GM18519 (cell line): ENCODE results near the gene ZNF91.
"Not testable (repeated sequence)": the region's sequence is repeated elsewhere in the genome, so short reads cannot be mapped to it uniquely, and the experiment has no call there.

Experiments used
- ATAC-seq: cut with Tn5 transposase; IDR thresholded peaks from one replicate; pipeline ENCODE4 v1.9.1; 2021; ENCODE audit warnings: mild to moderate bottlenecking, moderate library complexity; ENCODE audit not compliant: unreplicated experiment, low FRiP score

Gene ZNF91

GRCh38 chr19:23321403-23321802 is 73.9 kb downstream of the ZNF91 start:
- ATAC-seq = not testable (repeated sequence)

GRCh38 chr19:23319571-23319970 is 75.7 kb downstream of the ZNF91 start:
- not testable (repeated sequence) for ATAC-seq

DNA sequence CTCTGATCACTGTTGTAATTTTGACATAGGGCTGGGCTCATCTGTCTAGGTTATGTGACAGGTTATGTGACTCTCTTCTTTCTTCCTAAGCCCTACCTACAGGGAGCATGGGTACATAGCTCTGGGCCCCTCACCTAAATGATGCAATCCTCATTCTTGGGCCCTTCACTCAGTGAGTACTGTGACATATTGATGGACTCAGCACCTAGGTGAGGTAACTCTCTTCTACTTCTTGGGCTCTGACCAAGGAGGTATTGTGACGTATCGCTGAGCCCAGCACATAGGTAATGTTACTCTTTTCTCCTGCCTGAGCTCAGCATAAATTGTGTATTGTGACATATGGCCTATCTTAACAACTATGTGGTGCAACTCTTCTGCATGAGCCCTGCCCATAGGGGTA is 76.3 kb downstream of the ZNF91 start:
- ATAC-seq = not testable (repeated sequence)

DNA sequence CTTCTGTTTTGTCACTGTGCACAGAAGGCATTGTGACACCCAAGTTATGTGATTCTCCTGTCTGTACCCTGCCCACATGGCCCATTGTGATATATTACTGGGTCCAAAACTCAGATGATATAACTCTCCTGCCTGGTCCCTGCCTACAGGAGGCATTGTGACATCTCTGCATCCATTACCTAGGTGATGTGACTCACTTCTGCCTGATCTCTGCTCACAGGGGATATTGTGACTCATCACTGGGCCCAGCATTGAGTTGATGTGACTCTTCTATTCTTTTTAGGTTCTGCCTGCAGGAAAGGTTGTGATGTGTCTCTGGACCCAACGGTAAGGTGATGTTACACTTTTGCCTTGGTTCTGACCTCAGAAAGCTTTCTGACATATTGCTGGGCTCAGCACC is 77.1 kb downstream of the ZNF91 start:
- ATAC-seq = no peak

- ATAC-seq = no peak
Measured at GRCh38 chr19:23315286-23315685, 80.0 kb downstream of the ZNF91 start.

DNA sequence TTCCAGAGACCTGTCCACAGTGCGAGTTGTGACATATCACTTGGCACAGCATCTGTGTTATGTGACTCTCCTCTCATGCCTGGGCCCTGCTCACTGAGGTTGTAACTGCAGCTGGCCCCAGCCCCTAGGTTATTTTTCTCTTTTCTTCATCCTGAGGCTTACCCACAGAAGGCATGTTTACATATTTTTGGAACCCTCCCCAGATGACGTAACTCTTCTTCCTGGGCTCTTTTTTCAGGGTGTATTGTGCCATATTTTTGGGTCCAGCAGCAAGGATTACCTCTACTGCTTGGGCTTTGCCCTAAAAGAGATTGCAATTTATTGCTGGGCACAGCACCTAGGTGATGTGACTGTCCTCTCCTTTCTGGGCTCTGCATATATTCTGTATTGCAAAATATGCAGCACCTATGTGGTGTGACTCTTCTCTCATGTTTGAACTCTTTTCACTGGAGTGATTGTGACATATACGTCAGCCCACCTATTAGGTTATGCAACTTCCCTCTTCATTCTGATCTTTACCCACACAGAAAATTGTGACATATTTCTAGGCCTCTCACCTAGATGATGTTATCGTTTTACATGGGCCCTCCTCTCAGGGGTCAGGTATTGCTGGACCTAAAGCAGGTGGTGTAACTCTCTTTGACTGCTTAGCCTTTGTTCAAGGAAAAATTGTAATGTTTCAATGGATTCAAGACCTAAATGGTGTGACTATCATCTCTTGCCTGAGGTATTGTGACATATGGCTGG is 80.6 kb downstream of the ZNF91 start:
- ATAC-seq = no peak

GRCh38 chr19:23313196-23313595 is 82.1 kb downstream of the ZNF91 start:
- no peak for ATAC-seq

GRCh38 chr19:23312515-23312914 is 82.8 kb downstream of the ZNF91 start:
- no peak for ATAC-seq

DNA sequence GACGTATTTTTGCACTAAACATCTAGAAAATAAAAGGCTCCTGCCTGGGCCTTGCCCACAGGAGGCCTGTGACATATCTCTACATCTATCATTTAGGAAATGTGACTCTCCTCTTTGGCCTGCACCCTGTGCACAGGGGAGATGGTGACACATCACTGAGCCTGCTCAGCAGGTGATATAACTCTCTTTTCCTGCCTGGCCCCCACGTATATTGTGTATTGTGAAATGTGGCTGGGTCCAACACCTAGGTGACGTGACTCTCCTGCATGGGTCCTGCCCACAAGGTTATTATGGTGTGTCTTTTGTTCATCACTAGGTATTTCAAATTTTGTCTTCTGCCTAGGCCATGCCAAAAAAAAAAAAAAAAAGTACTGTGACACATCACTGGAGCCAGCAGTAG is 83.7 kb downstream of the ZNF91 start:
- no peak for ATAC-seq

- ATAC-seq = no peak
Measured at GRCh38 chr19:23310729-23311211, 84.5 kb downstream of the ZNF91 start.

GRCh38 chr19:23309926-23310325 is 85.3 kb downstream of the ZNF91 start:
- ATAC-seq = no peak

DNA sequence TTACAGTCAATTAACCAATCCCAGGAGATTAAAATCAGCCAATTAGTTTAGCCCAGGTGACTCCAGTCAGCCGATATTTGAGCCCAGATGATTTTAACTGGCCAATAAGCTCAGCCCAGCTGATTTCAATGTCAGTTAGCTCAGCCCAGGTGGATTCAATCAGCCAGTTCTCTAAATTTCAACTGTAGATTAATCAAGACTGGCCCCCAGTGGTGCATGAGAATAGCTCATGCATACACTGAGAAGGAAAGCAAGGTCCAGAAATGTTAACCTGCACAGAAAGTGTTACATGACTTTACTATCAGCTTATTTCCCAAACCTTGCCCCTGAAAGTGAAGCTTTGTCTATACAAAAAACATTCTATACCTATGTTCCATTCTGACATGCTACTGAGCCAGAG is 89.7 kb downstream of the ZNF91 start:
- ATAC-seq = no peak

- ATAC-seq = no peak
Measured at GRCh38 chr19:23304238-23304637, 91.0 kb downstream of the ZNF91 start.

- ATAC-seq = no peak
Measured at GRCh38 chr19:23294141-23294540, 101.1 kb downstream of the ZNF91 start.

DNA sequence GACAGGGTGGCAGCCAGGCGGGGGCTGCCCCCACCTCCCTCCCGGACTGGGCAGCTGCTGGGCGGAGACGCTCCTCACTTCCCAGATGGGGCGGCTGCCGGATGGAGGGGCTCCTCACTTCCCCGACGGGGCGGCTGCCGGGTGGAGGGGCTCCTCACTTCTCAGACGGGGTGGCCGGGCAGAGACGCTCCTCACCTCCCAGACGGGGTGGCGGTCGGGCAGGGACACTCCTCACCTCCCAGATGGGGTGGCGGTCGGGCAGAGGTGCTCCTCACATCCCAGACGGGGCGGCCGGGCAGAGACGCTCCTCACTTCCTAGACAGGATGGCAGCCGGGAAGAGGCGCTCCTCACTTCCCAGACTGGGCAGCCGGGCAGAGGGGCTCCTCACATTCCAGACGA is 105.3 kb downstream of the ZNF91 start:
- not testable (repeated sequence) for ATAC-seq
